Measurements from ENCODE around the gene PRG3. TPM values are rescaled to one million over a fixed set of nuclear protein-coding genes. Genes with fewer than 3 reads are reported as not detected.

Gene PRG3
- total RNA-seq, 1 donor from 2014 or later = not detected

GRCh38 chr11:57421805-57422204, 40.9 kb upstream of the PRG3 start:
- H3K4me1 Mint-ChIP-seq = peaks cover 17% of the 10 kb centered on the region
- H3K36me3 Mint-ChIP-seq = peaks cover 17% of the 10 kb centered on the region
- H3K27ac Mint-ChIP-seq = no peak overlapping the region
- no peak overlapping the region for H3K4me3 Mint-ChIP-seq
- no peaks in the 10 kb centered on the region for H3K9me3 Mint-ChIP-seq
- no peaks in the 10 kb centered on the region for H3K27me3 Mint-ChIP-seq (ENCODE audit: low read depth)
- no peak for TF ChIP-seq CTCF (IDR thresholded peaks at IDR 0.05; ENCODE audit: unreplicated experiment)
- no peak for DNase-seq (ENCODE audit: low spot score in 2 of 2, unreplicated experiment in 2 of 2)

GRCh38 chr11:57421066-57421465, 40.1 kb upstream of the PRG3 start:
- H3K9me3 Mint-ChIP-seq = no peaks in the 10 kb centered on the region
- H3K27me3 Mint-ChIP-seq (ENCODE audit: low read depth) = no peaks in the 10 kb centered on the region
- no peak for TF ChIP-seq CTCF (IDR thresholded peaks at IDR 0.05; ENCODE audit: unreplicated experiment)
- H3K4me1 Mint-ChIP-seq = peaks cover 11% of the 10 kb centered on the region
- H3K36me3 Mint-ChIP-seq = peaks cover 19% of the 10 kb centered on the region
- no peak overlapping the region for H3K27ac Mint-ChIP-seq
- DNase-seq (ENCODE audit: low spot score in 2 of 2, unreplicated experiment in 2 of 2) = no peak
- no peak overlapping the region for H3K4me3 Mint-ChIP-seq

GRCh38 chr11:57419146-57419545, 38.2 kb upstream of the PRG3 start:
- TF ChIP-seq CTCF (IDR thresholded peaks at IDR 0.05; ENCODE audit: unreplicated experiment) = no peak
- no peak for DNase-seq (ENCODE audit: low spot score in 2 of 2, unreplicated experiment in 2 of 2)
- no peaks in the 10 kb centered on the region for H3K27me3 Mint-ChIP-seq (ENCODE audit: low read depth)
- no peak overlapping the region for H3K4me3 Mint-ChIP-seq
- no peak overlapping the region for H3K27ac Mint-ChIP-seq
- H3K36me3 Mint-ChIP-seq = peaks cover 32% of the 10 kb centered on the region
- H3K9me3 Mint-ChIP-seq = no peaks in the 10 kb centered on the region
- H3K4me1 Mint-ChIP-seq = no peaks in the 10 kb centered on the region

- H3K27ac Mint-ChIP-seq = no peak overlapping the region
- TF ChIP-seq CTCF (IDR thresholded peaks at IDR 0.05; ENCODE audit: unreplicated experiment) = no peak
- no peaks in the 10 kb centered on the region for H3K27me3 Mint-ChIP-seq (ENCODE audit: low read depth)
Observed at GRCh38 chr11:57418131-57418530, 37.2 kb upstream of the PRG3 start.

GRCh38 chr11:57417056-57417455, 36.1 kb upstream of the PRG3 start:
- Mint-ChIP-seq H3K4me1 (no peaks in the 10 kb centered on the region), H3K4me3 (no peak overlapping the region), H3K27ac (no peak overlapping the region), H3K9me3 (no peaks in the 10 kb centered on the region), H3K27me3 (ENCODE audit: low read depth) (no peaks in the 10 kb centered on the region), H3K36me3 (peaks cover 38% of the 10 kb centered on the region)
- no peak for TF ChIP-seq CTCF (IDR thresholded peaks at IDR 0.05; ENCODE audit: unreplicated experiment)
- no peak for DNase-seq (ENCODE audit: low spot score in 2 of 2, unreplicated experiment in 2 of 2)

More at GRCh38 chr11:57418131-57418530, 37.2 kb upstream of the PRG3 start:
- Mint-ChIP-seq H3K36me3 (peaks cover 38% of the 10 kb centered on the region), H3K4me1 (no peaks in the 10 kb centered on the region), H3K9me3 (no peaks in the 10 kb centered on the region), H3K4me3 (no peak overlapping the region)
- no peak for DNase-seq (ENCODE audit: low spot score in 2 of 2, unreplicated experiment in 2 of 2)

- H3K4me1 Mint-ChIP-seq = no peaks in the 10 kb centered on the region
- no peak for DNase-seq (ENCODE audit: low spot score in 2 of 2, unreplicated experiment in 2 of 2)
- no peaks in the 10 kb centered on the region for H3K27me3 Mint-ChIP-seq (ENCODE audit: low read depth)
- peaks cover 38% of the 10 kb centered on the region for H3K36me3 Mint-ChIP-seq
- H3K27ac Mint-ChIP-seq = no peak overlapping the region
- no peak overlapping the region for H3K4me3 Mint-ChIP-seq
- H3K9me3 Mint-ChIP-seq = no peaks in the 10 kb centered on the region
- TF ChIP-seq CTCF (IDR thresholded peaks at IDR 0.05; ENCODE audit: unreplicated experiment) = no peak
Observed at GRCh38 chr11:57416436-57416835, 35.5 kb upstream of the PRG3 start.
